H9 (cell line): ENCODE results near the gene OGA. TPM values are rescaled to one million over a fixed set of nuclear protein-coding genes. Genes with fewer than 3 reads are reported as not detected.

Source experiments
- DNase-seq: peaks from one replicate; pipeline ENCODE4 v3.0.0-alpha.2; 2017
- H2AFZ ChIP-seq: one replicate; pipeline ENCODE4 v1.6.1; 2013; ENCODE audit warnings: mild to moderate bottlenecking, low read length, control low read depth, moderate library complexity
- H2AK5ac ChIP-seq: 2 replicates; pipeline ENCODE4 v1.6.1; 2013; ENCODE audit warnings: low read length, control low read depth, mixed read lengths; ENCODE audit not compliant: insufficient read length
- H2BK120ac ChIP-seq: one replicate; pipeline ENCODE4 v1.6.1; 2013; ENCODE audit warnings: low read depth, mild to moderate bottlenecking, low read length, control low read depth, inconsistent platforms; ENCODE audit not compliant: poor library complexity, severe bottlenecking
- H2BK12ac ChIP-seq: 2 replicates; pipeline ENCODE4 v1.6.1; 2013; ENCODE audit warnings: low read length, control low read depth, mixed read lengths, low read depth; ENCODE audit not compliant: insufficient read length
- H2BK15ac ChIP-seq: 2 replicates; pipeline ENCODE4 v1.6.1; 2013; ENCODE audit warnings: low read depth, low read length, control low read depth
- H2BK20ac ChIP-seq: one replicate; pipeline ENCODE4 v1.6.1; 2013; ENCODE audit warnings: low read depth, mild to moderate bottlenecking, low read length, control low read depth, inconsistent platforms; ENCODE audit not compliant: poor library complexity, severe bottlenecking
- H2BK5ac ChIP-seq: 2 replicates; pipeline ENCODE4 v1.6.1; 2013; ENCODE audit warnings: low read length, control low read depth, mixed read lengths; ENCODE audit not compliant: insufficient read length
- H3K14ac ChIP-seq: 2 replicates; pipeline ENCODE4 v1.6.1; 2013; ENCODE audit warnings: low read length, control low read depth; ENCODE audit not compliant: insufficient read depth
- H3K18ac ChIP-seq: 2 replicates; pipeline ENCODE4 v1.6.1; 2013; ENCODE audit warnings: low read depth, mild to moderate bottlenecking, mixed read lengths, low read length, control low read depth; ENCODE audit not compliant: insufficient read length
- H3K23ac ChIP-seq: 2 replicates; pipeline ENCODE4 v1.6.1; 2013; ENCODE audit warnings: low read length, control low read depth, mixed read lengths, low read depth; ENCODE audit not compliant: insufficient read length
- H3K23me2 ChIP-seq: 2 replicates; pipeline ENCODE4 v1.6.1; 2013; ENCODE audit warnings: low read depth, mild to moderate bottlenecking, mixed read lengths, low read length, control low read depth; ENCODE audit not compliant: insufficient read length, poor library complexity, severe bottlenecking
- H3K27ac ChIP-seq: 2 replicates; pipeline ENCODE4 v1.5.1; 2013; ENCODE audit warnings: low read length, control low read depth, mixed read lengths, low read depth; ENCODE audit not compliant: insufficient read length
- H3K27me3 ChIP-seq: 2 replicates; pipeline ENCODE4 v1.6.1; 2013; ENCODE audit warnings: low read length, control low read depth, inconsistent platforms; ENCODE audit not compliant: insufficient read depth
- H3K4ac ChIP-seq: 2 replicates; pipeline ENCODE4 v1.6.1; 2013; ENCODE audit warnings: low read depth, mild to moderate bottlenecking, control low read depth, inconsistent platforms, low read length, moderate library complexity
- H3K4me1 ChIP-seq: 2 replicates; pipeline ENCODE4 v1.6.1; 2013; ENCODE audit warnings: low read length, control low read depth, inconsistent platforms; ENCODE audit not compliant: insufficient read depth
- H3K4me2 ChIP-seq: 2 replicates; pipeline ENCODE4 v1.6.1; 2013; ENCODE audit warnings: low read length, control low read depth, mixed read lengths; ENCODE audit not compliant: insufficient read length, insufficient read depth
- H3K56ac ChIP-seq: 2 replicates; pipeline ENCODE4 v1.6.1; 2013; ENCODE audit warnings: low read depth, mild to moderate bottlenecking, mixed read lengths, low read length, control low read depth; ENCODE audit not compliant: insufficient read length
- H3K79me1 ChIP-seq: 2 replicates; pipeline ENCODE4 v1.6.1; 2013; ENCODE audit warnings: low read depth, mild to moderate bottlenecking, moderate library complexity, low read length, control low read depth, inconsistent platforms; ENCODE audit not compliant: insufficient read depth, poor library complexity, severe bottlenecking
- H3K79me2 ChIP-seq: 2 replicates; pipeline ENCODE4 v1.6.1; 2013; ENCODE audit warnings: low read length, control low read depth, inconsistent platforms; ENCODE audit not compliant: insufficient read depth
- H3K9ac ChIP-seq: 2 replicates; pipeline ENCODE4 v1.6.1; 2013; ENCODE audit warnings: low read length, control low read depth, mixed read lengths; ENCODE audit not compliant: insufficient read length; ENCODE audit errors: extremely low read depth
- H3K9me3 ChIP-seq: one replicate; pipeline ENCODE4 v1.6.1; 2013; ENCODE audit warnings: low read depth, low read length, inconsistent platforms; ENCODE audit not compliant: control insufficient read depth
- H3T11ph ChIP-seq: one replicate; pipeline ENCODE4 v1.6.1; 2013; ENCODE audit warnings: mild to moderate bottlenecking, low read length, control low read depth, inconsistent platforms
- H4K20me1 ChIP-seq: one replicate; pipeline ENCODE4 v1.6.1; 2013; ENCODE audit not compliant: control insufficient read depth, insufficient read length, insufficient read depth
- H4K5ac ChIP-seq: 2 replicates; pipeline ENCODE4 v1.6.1; 2013; ENCODE audit warnings: low read depth, mild to moderate bottlenecking, mixed read lengths, low read length, control low read depth; ENCODE audit not compliant: insufficient read length
- H4K8ac ChIP-seq: replicated peaks from 2 replicates; pipeline ENCODE4 v1.6.1; 2013; ENCODE audit warnings: low read length, control low read depth, mixed read lengths, low read depth; ENCODE audit not compliant: insufficient read length
- H4K91ac ChIP-seq: 2 replicates; pipeline ENCODE4 v1.6.1; 2013; ENCODE audit warnings: low read depth, mild to moderate bottlenecking, moderate library complexity, mixed read lengths, low read length, control low read depth; ENCODE audit not compliant: insufficient read length
- H3K27ac Mint-ChIP-seq, 3 experiments: 2 replicates in 2 of 3; 3 replicates in 1 of 3; pipeline ENCODE4 v1.8.0; 2020 to 2021; ENCODE audit warnings: mixed read lengths in 3 of 3, mild to moderate bottlenecking in 1 of 3, moderate library complexity in 1 of 3
- H3K27me3 Mint-ChIP-seq: 2 replicates; pipeline ENCODE4 v1.8.0; 2021; ENCODE audit warnings: low read depth, mild to moderate bottlenecking, moderate library complexity, mixed read lengths
- H3K36me3 Mint-ChIP-seq, 3 experiments: 2 replicates in 2 of 3; 3 replicates in 1 of 3; pipeline ENCODE4 v1.8.0; 2020 to 2021; ENCODE audit warnings: low read depth in 3 of 3, mixed read lengths in 3 of 3; ENCODE audit not compliant: insufficient read depth in 1 of 3
- H3K4me1 Mint-ChIP-seq, 2 experiments: 2 replicates each; pipeline ENCODE4 v1.8.0; 2020; ENCODE audit warnings: mixed read lengths in 2 of 2
- H3K4me3 Mint-ChIP-seq, 2 experiments: 2 replicates in 1 of 2; 3 replicates in 1 of 2; pipeline ENCODE4 v1.8.0; 2020 to 2021; ENCODE audit warnings: mild to moderate bottlenecking in 2 of 2, mixed read lengths in 2 of 2, moderate library complexity in 1 of 2
- H3K9me3 Mint-ChIP-seq, 2 experiments: 2 replicates in 1 of 2; 3 replicates in 1 of 2; pipeline ENCODE4 v1.8.0; 2020; ENCODE audit warnings: mild to moderate bottlenecking in 2 of 2, mixed read lengths in 2 of 2, moderate library complexity in 1 of 2
- CTCF ChIP-seq: fragments of 200-600 bp; sonication (generic); conservative IDR thresholded peaks from 3 replicates; pipeline ENCODE4 v1.8.0; 2021; ENCODE audit warnings: antibody characterized with exemption, mild to moderate bottlenecking
- WGBS: extraction: QIAGEN DNeasy Blood & Tissue Kit; methylation state at CpG from one replicate; pipeline ENCODE4 v1.1.7; 2013; ENCODE audit warnings: missing lambda C conversion rate, low lambda C conversion rate, mixed read lengths; ENCODE audit not compliant: insufficient read length; ENCODE audit errors: extremely low coverage; 5-methylcytosine and 5-hydroxymethylcytosine counted together
- total RNA-seq: library from RNA; stranded (reverse); gene quantifications from 2 replicates; pipeline ENCODE4 v1.2.1, GENCODE V29; 2021

OGA gene
- total RNA-seq, 1 experiment from 2014 or later, result 125 TPM

- Mint-ChIP-seq H3K4me1 (peaks cover 41 to 61% of the 10 kb centered on the region in 2 experiments), H3K9me3 (no peaks in the 10 kb centered on the region; a peak in 1 of 5 replicates), H3K27me3 (peaks cover 28% of the 10 kb centered on the region), H3K4me3 (peak overlapping the region; percentile 100), H3K27ac (peak overlapping the region in 1 of 3 experiments; percentile 79; a peak in 3 of 7 replicates), H3K36me3 (peaks cover 8 to 29% (median 16%) of the 10 kb centered on the region in 3 experiments)
- Histone ChIP-seq H3K56ac (no peak overlapping the region), H4K5ac (no peak overlapping the region), H2AK5ac (no peak overlapping the region), H3K4me2 (peak overlapping the region; percentile 98), H3K9ac (no peak overlapping the region), H3K4me1 (peaks cover 5% of the 10 kb centered on the region; the same call in 1 of the 2 replicates), H3K4ac (no peak overlapping the region), H4K8ac (no peak overlapping the region), H3K27ac (no peak overlapping the region), H3K14ac (no peak overlapping the region), H2BK120ac (no peak overlapping the region), H2BK20ac (no peak overlapping the region), H3K79me2 (peaks cover 2% of the 10 kb centered on the region; the same call in 1 of the 2 replicates), H3K79me1 (no peaks in the 10 kb centered on the region), H4K91ac (no peak overlapping the region), H3K27me3 (peaks cover 20% of the 10 kb centered on the region; the same call in 1 of the 2 replicates), H2BK5ac (no peak overlapping the region), H3K23me2 (peaks cover 28% of the 10 kb centered on the region), H3T11ph (no peak overlapping the region), H3K18ac (no peak overlapping the region), H3K9me3 (no peaks in the 10 kb centered on the region), H2AFZ (no peak overlapping the region), H4K20me1 (peaks cover 2% of the 10 kb centered on the region), H2BK15ac (no peak overlapping the region), H2BK12ac (no peak overlapping the region), H3K23ac (no peak overlapping the region)
- no CpG with 5 or more reads among the region's 7 CpGs for WGBS
- no peak for TF ChIP-seq CTCF
- no peak for DNase-seq
These were observed 36.6 kb downstream of the OGA start for GRCh38 chr10:101781655-101781983.
